ENCODE results near the gene TSHZ2.

Gene TSHZ2

DNA sequence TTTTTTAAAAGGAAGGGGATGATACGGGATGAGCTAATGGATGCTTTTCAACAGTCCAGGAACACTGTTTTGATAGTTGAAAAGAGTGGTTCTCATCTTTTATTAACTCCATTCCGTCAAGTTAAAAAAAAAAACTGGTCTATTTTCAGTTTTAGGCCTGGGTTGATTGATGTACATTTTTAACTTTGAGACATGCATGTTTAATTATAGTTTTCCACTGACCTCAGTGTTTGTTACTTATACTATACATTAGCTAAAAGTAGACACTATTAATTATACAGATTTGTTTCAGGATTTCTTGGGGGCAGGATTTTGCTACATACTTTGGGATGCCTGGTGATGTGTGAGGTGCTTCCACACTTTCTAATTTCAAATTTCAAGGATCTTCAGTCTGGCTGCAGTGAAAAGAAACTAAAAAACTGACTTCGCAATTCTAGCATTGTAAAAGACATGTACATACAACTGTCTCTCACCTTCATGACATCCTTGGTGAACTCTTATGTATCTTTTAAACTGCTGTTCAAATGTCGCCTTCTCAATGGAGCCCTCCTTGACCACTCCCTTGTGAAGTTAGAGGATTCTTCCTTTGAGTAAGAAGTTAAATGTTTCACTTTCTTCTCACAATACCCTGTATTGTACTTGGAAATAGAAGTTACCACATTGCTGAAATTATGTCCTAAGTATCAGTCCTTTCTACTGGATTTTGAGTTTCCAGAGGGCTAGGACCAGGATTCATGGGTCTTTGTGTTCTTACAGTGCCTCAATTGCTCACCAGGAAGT is 101.7 kb downstream of the TSHZ2 start:
- H3K27ac ChIP-seq, result no peak overlapping the region
- TF ChIP-seq, protein P1, sequence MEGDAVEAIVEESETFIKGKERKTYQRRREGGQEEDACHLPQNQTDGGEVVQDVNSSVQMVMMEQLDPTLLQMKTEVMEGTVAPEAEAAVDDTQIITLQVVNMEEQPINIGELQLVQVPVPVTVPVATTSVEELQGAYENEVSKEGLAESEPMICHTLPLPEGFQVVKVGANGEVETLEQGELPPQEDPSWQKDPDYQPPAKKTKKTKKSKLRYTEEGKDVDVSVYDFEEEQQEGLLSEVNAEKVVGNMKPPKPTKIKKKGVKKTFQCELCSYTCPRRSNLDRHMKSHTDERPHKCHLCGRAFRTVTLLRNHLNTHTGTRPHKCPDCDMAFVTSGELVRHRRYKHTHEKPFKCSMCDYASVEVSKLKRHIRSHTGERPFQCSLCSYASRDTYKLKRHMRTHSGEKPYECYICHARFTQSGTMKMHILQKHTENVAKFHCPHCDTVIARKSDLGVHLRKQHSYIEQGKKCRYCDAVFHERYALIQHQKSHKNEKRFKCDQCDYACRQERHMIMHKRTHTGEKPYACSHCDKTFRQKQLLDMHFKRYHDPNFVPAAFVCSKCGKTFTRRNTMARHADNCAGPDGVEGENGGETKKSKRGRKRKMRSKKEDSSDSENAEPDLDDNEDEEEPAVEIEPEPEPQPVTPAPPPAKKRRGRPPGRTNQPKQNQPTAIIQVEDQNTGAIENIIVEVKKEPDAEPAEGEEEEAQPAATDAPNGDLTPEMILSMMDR (conservative IDR thresholded peaks at IDR 0.05), result no peak
- no peak for TF ChIP-seq ZFX (IDR thresholded peaks at IDR 0.05)

DNA sequence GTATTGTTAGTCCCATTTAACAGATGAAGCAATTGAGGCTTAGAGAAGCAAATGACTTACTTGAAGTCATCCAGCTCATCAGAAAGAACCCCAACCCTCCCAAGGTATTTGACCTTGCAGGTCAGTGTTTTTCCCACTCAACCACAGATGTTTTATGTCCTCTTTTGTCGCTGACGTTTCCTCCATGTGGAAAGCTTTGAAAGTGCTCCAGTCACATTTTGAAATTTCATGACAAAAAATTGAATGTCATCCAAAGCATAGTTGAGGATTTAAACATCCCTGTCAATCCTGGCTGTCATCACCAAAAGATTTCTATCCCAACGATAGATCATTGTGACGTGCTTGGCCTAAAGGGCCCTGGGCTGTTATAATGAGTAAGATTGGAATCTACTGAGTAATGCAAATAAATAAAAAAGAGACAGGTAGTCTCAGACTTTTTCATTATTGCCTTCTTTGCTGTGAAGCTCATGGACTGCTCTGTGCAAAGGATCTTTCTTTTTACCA is 102.7 kb downstream of the TSHZ2 start:
- H3K27ac ChIP-seq, result no peak overlapping the region
- TF ChIP-seq ZFX (IDR thresholded peaks at IDR 0.05), result no peak
- TF ChIP-seq, protein P1 (conservative IDR thresholded peaks at IDR 0.05), result no peak

DNA sequence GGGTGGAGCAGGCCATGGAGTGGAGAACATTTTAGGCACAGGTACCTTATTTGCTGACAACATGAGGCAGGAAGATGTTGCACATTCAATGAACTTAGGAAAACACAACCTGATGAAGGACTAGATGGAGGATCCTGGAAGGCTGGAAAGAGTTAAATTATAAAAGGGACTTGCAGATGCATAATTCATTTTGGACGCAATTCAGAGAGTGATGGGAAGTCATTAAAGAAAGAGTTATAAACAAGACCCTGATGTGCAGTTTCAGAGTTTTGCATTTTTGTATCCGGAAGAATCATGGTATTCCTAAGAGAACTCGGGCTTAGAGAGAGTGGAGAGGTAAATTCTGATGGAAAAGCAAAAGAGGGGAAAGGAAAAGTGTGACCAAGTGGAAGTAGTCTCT is 104.5 kb downstream of the TSHZ2 start:
- TF ChIP-seq, protein P1 (conservative IDR thresholded peaks at IDR 0.05), result no peak
- TF ChIP-seq ZFX (IDR thresholded peaks at IDR 0.05), result no peak
- H3K27ac ChIP-seq, result no peak overlapping the region

DNA sequence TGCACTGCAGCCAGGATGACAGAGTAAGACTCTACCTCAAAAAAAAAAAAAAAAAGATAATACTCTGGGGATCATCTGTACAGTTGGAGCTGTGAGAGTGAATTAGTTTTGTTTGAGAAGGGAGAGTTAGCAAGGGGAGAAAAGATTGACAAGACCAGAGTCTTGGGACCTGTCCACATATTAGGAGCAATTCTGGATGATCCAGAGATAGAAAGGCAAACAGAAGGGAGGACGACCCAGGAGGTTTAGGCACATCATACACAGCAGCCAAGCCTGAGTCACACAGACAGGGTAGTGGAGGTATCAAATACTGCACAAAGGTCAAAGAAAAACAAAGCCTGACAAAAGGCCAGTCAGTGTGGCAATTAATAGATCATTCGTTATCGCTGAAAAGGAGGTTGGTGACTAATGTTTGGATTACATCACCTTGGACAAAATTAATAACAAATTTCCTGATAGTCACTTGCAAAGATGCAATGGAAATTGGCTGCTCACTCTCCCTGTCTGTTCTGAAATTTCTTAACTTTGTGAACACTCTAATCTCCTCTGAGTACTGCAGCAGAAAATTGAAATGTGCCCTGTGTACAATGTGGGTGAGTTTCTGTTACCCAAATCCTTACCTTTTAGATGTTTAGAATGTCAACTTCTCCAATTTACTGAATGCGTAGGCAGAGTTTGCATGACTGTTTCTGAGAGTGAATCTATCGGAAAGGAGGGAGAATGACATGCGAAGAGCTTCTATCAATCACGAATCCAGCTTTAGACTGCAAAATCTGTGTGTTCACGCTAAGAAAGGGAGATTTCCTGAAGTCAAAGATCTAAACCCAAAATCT is 105.4 kb downstream of the TSHZ2 start:
- TF ChIP-seq ZFX (IDR thresholded peaks at IDR 0.05), result no peak
- TF ChIP-seq, protein P1 (conservative IDR thresholded peaks at IDR 0.05), result no peak

DNA sequence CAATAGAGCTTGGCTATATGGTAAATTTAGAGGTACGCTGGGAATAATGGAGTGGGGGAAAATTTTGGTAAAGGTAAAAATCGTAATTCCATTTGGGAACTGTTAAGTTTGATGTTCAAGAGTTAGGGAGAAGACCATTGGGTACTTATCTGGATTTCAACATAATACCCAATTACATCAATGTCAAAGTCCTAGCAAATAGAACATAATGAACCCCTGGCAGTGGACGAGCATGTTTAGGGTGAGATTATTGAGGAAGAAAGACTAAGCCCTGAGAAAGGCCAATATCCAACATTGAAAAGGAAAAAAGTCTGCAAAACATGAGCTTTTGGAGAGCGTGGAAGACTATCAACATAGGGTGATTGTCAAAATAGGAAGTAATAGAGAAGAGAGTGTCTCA is 106.6 kb downstream of the TSHZ2 start:
- no peak for TF ChIP-seq ZFX (IDR thresholded peaks at IDR 0.05)
- TF ChIP-seq, protein P1 (conservative IDR thresholded peaks at IDR 0.05), result no peak
- no peak overlapping the region for H3K27ac ChIP-seq

More for the DNA sequence above, 105.4 kb downstream of the TSHZ2 start:
- H3K27ac ChIP-seq, result no peak overlapping the region; the same call in 1 of the 2 replicates

DNA sequence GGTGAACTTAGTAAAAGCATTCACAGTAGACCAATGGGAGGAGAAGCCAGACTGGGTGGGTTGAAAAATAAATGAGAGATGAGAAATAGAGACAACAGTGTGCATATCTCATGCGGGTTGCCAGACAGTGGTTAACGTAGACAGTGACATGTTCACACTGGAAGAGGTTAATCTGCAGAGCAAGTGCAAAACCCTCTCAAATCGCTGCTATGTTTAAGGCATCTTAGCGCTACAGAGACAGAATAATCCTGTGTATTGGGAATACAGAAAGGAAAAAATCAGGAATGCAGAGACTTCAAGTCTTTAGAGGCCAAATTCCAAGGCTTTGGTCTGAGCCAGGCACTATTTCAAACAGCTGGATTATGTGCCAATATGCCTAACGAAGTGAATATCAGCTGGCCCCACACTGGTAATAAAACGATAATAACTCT is 107.1 kb downstream of the TSHZ2 start:
- no peak overlapping the region for H3K27ac ChIP-seq

More for the DNA sequence above, 107.1 kb downstream of the TSHZ2 start:
- TF ChIP-seq ZFX (IDR thresholded peaks at IDR 0.05), result no peak
- TF ChIP-seq, protein P1 (conservative IDR thresholded peaks at IDR 0.05), result no peak

Data from C4-2B (cell line).